NT2/D1 (cell line): ENCODE data around the gene GPR18.

Experiments
- DNase-seq: peaks from one replicate; pipeline ENCODE4 v3.0.0-alpha.2; 2011; ENCODE audit warnings: low read depth, low spot score
- H3K27me3 ChIP-seq: 2 replicates; pipeline ENCODE4 v1.6.0; 2011; ENCODE audit warnings: mild to moderate bottlenecking; ENCODE audit not compliant: insufficient read length, insufficient read depth
- H3K36me3 ChIP-seq: 2 replicates; pipeline ENCODE4 v1.6.1; 2011; ENCODE audit warnings: mild to moderate bottlenecking, low read length, mixed read lengths; ENCODE audit not compliant: insufficient read depth, insufficient read length
- H3K4me1 ChIP-seq: 2 replicates; pipeline ENCODE4 v1.5.1; 2011; ENCODE audit not compliant: insufficient read depth, insufficient read length
- H3K4me3 ChIP-seq: 2 replicates; pipeline ENCODE4 v1.5.1; 2011; ENCODE audit warnings: low read depth; ENCODE audit not compliant: insufficient read length
- H3K9ac ChIP-seq: 2 replicates; pipeline ENCODE4 v1.6.0; 2011; ENCODE audit warnings: low read depth; ENCODE audit not compliant: insufficient read length
- H3K9me3 ChIP-seq: 2 replicates; pipeline ENCODE4 v1.5.1; 2011; ENCODE audit warnings: mild to moderate bottlenecking, low read length; ENCODE audit not compliant: insufficient read depth
- SUZ12 ChIP-seq: IDR thresholded peaks from 2 replicates; pipeline ENCODE4 v1.6.1; 2011; ENCODE audit not compliant: insufficient read length, insufficient read depth; ENCODE audit errors: extremely low read depth
- YY1 ChIP-seq: IDR thresholded peaks from 2 replicates; pipeline ENCODE4 v1.6.1; 2011; ENCODE audit not compliant: insufficient read length, insufficient read depth
- ZNF274 ChIP-seq: IDR thresholded peaks from 2 replicates; pipeline ENCODE4 v1.6.1; 2011; ENCODE audit warnings: mild to moderate bottlenecking, low read depth, low read length

GPR18 gene

DNA sequence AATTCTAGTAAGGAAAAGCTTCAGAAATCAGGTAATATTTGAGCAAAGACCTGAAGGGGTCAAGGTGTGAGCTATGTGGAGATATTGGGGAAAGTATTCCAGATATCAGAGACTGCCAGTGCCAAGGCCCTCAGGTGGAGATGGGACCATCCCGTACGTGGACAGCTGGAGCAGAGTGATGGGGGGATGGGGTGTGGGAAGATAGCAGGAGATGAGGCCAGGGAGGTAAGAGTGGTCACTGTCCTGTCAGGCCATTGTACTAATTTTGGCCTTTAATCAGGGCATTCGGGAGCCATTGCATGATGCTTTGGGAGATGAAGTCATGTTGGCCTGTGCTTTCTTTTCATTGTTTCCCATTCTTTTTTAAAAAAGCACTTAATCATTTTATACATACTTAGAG is 13.1 kb upstream of the GPR18 start:
- H3K4me3 ChIP-seq: no peak overlapping the region
- H3K4me1 ChIP-seq: no peaks in the 10 kb centered on the region
- H3K27me3 ChIP-seq: no peaks in the 10 kb centered on the region
- DNase-seq: no peak
- H3K9ac ChIP-seq: no peak overlapping the region
- TF ChIP-seq SUZ12: no peak
- TF ChIP-seq YY1: no peak
- no peak for TF ChIP-seq ZNF274
- peaks cover 4% of the 10 kb centered on the region for H3K36me3 ChIP-seq
- H3K9me3 ChIP-seq: no peaks in the 10 kb centered on the region

DNA sequence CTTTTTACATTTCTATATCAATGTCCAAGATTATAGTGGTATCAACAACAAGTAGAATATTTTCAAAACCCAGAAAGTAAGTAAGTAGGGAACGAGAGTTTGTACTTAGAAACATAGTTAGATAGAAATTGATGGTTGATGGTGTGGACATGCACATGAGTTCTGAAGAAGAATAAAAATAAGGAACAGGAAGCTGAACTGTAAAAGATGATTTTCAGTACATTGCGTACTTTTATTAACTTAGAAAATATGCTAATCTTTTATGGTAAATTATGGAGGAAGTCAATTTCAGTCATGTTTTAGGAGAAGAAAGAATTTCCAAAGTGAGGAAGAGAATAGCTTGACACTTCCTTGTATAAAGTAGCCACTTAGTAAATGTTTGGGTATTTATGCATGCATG is 12.3 kb upstream of the GPR18 start:
- peaks cover 4% of the 10 kb centered on the region for H3K36me3 ChIP-seq
- H3K4me1 ChIP-seq: no peaks in the 10 kb centered on the region
- no peak for TF ChIP-seq SUZ12
- no peak overlapping the region for H3K9ac ChIP-seq
- no peak for DNase-seq
- H3K4me3 ChIP-seq: no peak overlapping the region
- no peaks in the 10 kb centered on the region for H3K27me3 ChIP-seq
- H3K9me3 ChIP-seq: no peaks in the 10 kb centered on the region

DNA sequence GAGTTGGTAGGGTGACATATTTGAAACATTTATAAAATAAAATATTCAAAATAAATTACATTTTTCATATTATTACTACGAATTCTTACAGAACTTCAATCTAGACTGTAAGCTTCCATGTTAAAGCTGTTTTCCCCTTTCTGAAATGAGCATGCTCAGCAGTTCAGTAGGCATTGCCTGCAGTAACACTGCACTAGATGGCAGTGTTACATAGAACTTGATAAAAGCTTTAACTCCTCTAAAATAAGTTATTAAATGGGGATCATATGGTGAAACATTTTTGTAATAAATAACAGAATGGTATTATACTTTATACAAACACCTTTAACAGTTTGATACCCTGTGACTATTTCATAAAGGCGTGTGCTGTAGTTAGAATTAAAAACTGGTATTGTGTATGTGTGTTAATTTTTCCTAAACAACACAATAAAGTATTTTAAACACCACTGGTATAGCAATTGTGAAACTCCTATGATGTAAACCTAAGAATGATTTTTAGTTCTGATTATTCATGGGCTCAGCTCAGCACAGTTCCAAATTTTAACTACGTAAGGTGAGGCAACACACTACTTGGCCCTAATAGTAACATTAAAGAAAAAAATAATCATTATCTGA is 11.6 kb upstream of the GPR18 start:
- Histone ChIP-seq H3K9ac (no peak overlapping the region), H3K36me3 (peaks cover 4% of the 10 kb centered on the region), H3K4me3 (no peak overlapping the region), H3K27me3 (no peaks in the 10 kb centered on the region), H3K9me3 (no peaks in the 10 kb centered on the region), H3K4me1 (no peaks in the 10 kb centered on the region)
- no peak for DNase-seq
- TF ChIP-seq YY1: no peak
- TF ChIP-seq SUZ12: no peak
- no peak for TF ChIP-seq ZNF274

DNA sequence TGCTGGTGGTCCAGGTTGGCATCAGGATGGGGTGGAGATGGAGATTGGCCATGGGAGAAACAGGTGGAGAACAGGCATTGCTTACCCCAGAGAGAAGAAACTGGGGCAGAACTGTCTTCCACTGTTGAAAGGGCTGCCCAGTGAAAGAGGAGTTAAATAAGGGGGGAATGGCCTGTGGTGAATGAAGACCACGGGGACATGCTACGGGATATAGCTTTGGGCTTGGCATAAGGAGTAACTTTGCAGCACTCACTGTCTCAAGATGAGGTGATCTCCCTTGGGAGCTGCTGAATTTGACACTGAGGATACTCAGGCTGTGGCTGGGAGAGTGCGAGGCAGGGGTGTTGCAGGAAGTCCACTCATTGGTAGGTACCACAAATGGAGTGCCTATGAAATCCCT is 10.6 kb upstream of the GPR18 start:
- Histone ChIP-seq H3K36me3 (peaks cover 4% of the 10 kb centered on the region), H3K9me3 (no peaks in the 10 kb centered on the region), H3K27me3 (no peaks in the 10 kb centered on the region), H3K4me3 (no peak overlapping the region), H3K4me1 (no peaks in the 10 kb centered on the region), H3K9ac (no peak overlapping the region)
- TF ChIP-seq YY1 (no peak), ZNF274 (no peak), SUZ12 (no peak)
- no peak for DNase-seq

DNA sequence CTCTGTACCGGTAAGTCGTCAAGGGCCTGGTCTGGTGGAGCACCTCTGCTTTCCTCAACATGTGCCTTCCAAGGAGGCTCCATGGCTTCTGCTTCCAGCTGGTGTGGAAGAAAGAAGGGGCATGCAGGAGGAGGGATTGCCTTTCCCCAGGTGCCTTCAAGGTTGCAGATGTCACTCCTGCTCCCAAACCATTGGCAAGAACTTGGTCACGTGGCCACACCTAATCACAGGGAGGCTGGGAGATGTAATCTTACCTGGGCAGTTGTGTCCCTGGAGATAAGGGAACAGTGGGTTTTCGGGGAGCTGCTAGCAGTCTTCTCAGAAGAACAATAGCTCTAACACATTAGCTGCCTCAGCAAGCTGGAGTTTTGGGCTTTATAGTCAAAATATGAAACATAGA is 9.7 kb upstream of the GPR18 start:
- TF ChIP-seq SUZ12 (no peak), ZNF274 (no peak), YY1 (no peak)
- Histone ChIP-seq H3K36me3 (peaks cover 4% of the 10 kb centered on the region), H3K4me3 (no peak overlapping the region), H3K27me3 (no peaks in the 10 kb centered on the region), H3K9me3 (no peaks in the 10 kb centered on the region), H3K4me1 (no peaks in the 10 kb centered on the region), H3K9ac (no peak overlapping the region)
- no peak for DNase-seq

DNA sequence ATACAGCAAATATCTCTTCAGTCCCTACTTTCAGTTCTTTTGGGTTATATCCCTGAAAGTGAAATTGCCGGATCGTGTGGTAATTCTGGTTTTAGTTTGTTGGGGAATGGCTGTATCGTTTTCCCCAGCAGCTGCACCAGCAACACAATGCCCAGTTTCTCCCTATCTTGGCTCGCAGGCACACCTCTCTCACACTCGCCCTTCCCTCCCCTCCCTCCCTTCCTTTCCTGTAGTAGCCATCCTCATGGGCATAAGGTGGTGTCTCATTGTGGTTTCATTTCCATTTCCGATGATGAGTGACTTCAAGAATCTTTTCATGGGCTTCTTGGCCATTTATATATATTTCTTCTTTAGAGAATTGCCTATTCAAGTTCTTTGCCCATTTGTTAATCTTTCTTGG is 8.6 kb upstream of the GPR18 start:
- TF ChIP-seq SUZ12: no peak
- TF ChIP-seq ZNF274: no peak
- no peak for TF ChIP-seq YY1
- Histone ChIP-seq H3K27me3 (no peaks in the 10 kb centered on the region), H3K4me1 (no peaks in the 10 kb centered on the region)

DNA sequence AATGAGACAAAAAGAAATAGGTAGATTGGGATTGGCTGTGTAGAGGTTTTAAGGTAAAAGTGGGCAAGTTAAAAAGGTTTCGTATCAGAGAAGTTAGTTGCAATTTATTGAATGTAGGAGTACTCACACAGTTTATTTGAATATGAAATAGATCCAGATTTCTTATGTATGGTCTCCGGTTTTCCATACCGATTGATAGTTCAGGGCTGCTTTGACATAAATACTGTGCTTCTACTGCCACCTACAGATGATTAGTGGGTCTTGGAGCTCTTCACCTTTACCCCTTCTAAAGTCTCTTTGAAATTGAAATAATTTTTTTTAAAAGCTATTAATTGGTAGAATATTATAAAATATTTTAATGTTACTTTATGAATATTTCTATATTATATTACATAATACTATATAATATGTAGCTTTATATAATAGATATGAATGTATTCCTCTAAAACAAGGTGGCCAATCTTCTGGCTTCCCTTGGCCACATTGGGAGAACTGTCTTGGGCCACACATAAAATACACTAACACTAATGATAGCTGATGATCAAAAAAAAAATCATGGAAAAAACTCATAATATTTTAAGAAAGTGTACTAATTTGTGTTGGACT is 7.7 kb upstream of the GPR18 start:
- peaks cover 6% of the 10 kb centered on the region for H3K36me3 ChIP-seq
- no peak overlapping the region for H3K4me3 ChIP-seq
- H3K27me3 ChIP-seq: no peaks in the 10 kb centered on the region
- H3K4me1 ChIP-seq: no peaks in the 10 kb centered on the region
- no peak for TF ChIP-seq ZNF274
- TF ChIP-seq SUZ12: no peak
- TF ChIP-seq YY1: no peak
- no peaks in the 10 kb centered on the region for H3K9me3 ChIP-seq
- no peak overlapping the region for H3K9ac ChIP-seq
- no peak for DNase-seq

More for the DNA sequence above, 8.6 kb upstream of the GPR18 start:
- DNase-seq: no peak
- no peak overlapping the region for H3K9ac ChIP-seq
- H3K4me3 ChIP-seq: no peak overlapping the region
- peaks cover 4% of the 10 kb centered on the region for H3K36me3 ChIP-seq
- no peaks in the 10 kb centered on the region for H3K9me3 ChIP-seq
